ENCODE data around the gene MRPL53.

The MRPL53 gene

GRCh38 chr2:74472086-74472944 is at the start of gene MRPL53:
Gene MRPL53 (minus strand): TSS chr2:74472680. CDS start chr2:74472660, 20 bp downstream.
- DNase-seq (ENCODE audit: low read depth, low spot score) = peak; percentile 73

GRCh38 chr2:74516650-74517049 is 44.2 kb upstream of the MRPL53 start:
- no peak for DNase-seq (ENCODE audit: low read depth, low spot score)

- DNase-seq (ENCODE audit: low read depth, low spot score) = no peak
These were observed 43.6 kb upstream of the MRPL53 start for GRCh38 chr2:74515981-74516633.

- no peak for DNase-seq (ENCODE audit: low read depth, low spot score)
These were observed 42.9 kb upstream of the MRPL53 start for GRCh38 chr2:74515271-74515980.

- DNase-seq (ENCODE audit: low read depth, low spot score) = no peak
These were observed 42.1 kb upstream of the MRPL53 start, which contains the start of gene TLX2 for GRCh38 chr2:74514368-74515270. Gene TLX2 (plus strand): TSS chr2:74514450. CDS start chr2:74514807, 357 bp downstream.

GRCh38 chr2:74513605-74514367 is 41.3 kb upstream of the MRPL53 start:
- no peak for DNase-seq (ENCODE audit: low read depth, low spot score)

- no peak for DNase-seq (ENCODE audit: low read depth, low spot score)
These were observed 40.5 kb upstream of the MRPL53 start for GRCh38 chr2:74512744-74513604.

GRCh38 chr2:74511104-74511989 is 38.9 kb upstream of the MRPL53 start:
- no peak for DNase-seq (ENCODE audit: low read depth, low spot score)

- no peak for DNase-seq (ENCODE audit: low read depth, low spot score)
These were observed 37.8 kb upstream of the MRPL53 start for GRCh38 chr2:74510272-74510671.

GRCh38 chr2:74507926-74508520 is 35.5 kb upstream of the MRPL53 start:
- no peak for DNase-seq (ENCODE audit: low read depth, low spot score)

GRCh38 chr2:74507145-74507925 is 34.9 kb upstream of the MRPL53 start, which contains the start of gene PCGF1:
Gene PCGF1 (minus strand): TSS chr2:74507695. CDS start chr2:74507668, 27 bp downstream.
- peak; percentile 84 for DNase-seq (ENCODE audit: low read depth, low spot score)

- DNase-seq (ENCODE audit: low read depth, low spot score) = no peak
These were observed 33.2 kb upstream of the MRPL53 start for GRCh38 chr2:74505448-74506246.

GRCh38 chr2:74504591-74504990 is 32.1 kb upstream of the MRPL53 start:
- DNase-seq (ENCODE audit: low read depth, low spot score) = no peak

GRCh38 chr2:74503506-74504475 is 31.3 kb upstream of the MRPL53 start:
- DNase-seq (ENCODE audit: low read depth, low spot score) = no peak

Measured in brain pericyte (primary cell).